Stimulated activated CD8-positive, alpha-beta memory T cell treated with anti-CD3 and anti-CD28 coated beads, Interleukin-7, amount 100 ng/mL, for 1 hour (primary cell): ENCODE measurements around the gene FBN3.

Source experiments
- DNase-seq, 2 donors: peaks; one replicate each; pipeline ENCODE4 v3.0.0-alpha.2; 2020; ENCODE audit warnings: low read depth in 2 of 2

FBN3 gene

GRCh38 chr19:8148410-8149260 is 757 bp downstream of the FBN3 start:
- no peak for DNase-seq

- no peak for DNase-seq
Observed at GRCh38 chr19:8148088-8148409, 1.3 kb downstream of the FBN3 start.

DNA sequence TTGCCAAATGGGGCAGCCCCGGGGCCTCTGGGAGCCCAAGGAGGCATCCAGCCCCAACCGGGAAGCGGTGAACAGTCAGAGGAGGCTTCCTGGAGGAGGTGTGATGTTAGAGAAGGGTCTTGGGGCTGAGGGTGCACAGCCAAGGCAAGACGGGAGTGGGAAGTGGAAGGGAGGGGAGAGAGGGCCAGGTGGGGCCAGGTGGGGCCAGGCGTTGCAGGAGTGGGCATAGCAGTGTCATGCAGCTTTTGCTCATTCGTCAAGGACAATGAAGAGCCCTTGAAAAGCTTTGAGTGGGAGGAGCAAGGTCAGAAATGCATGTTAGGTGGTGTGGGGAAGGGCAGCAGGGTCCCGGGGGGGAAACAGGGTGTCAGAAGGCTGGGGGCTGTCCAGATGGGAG is 1.8 kb downstream of the FBN3 start:
- no peak for DNase-seq

DNA sequence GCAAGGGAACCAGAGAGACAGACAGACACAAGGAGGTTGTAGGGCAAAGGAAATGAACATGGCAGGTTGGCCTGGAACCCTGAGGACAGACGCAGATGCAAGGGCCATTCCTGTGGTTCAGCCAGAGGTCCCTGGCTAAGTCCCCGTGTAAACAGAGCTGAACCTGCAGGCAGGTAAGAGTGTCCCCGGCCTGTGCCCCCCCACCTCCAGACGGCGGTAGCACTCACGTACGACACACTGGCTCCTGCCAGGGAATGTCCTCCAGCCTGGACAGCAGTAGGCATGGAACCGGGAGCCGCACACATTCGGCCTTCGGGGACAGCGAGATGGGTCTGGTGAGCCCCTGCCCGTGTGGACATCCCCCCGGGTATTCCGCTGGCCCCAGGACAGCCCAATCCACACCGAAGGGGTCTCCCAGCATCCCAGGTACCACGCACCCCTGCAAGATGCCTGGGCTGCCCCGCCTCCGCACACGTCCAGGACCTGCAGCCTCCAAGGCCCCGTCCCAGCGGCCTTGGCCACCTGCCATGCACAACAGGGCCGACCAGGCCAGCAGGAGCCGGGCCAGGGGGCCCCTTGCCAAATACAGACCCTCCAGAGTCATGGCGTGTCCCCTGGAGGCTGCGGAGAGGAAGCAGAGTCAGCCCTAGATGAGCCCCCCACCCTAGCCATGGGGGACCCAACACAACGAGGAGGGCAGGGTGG is 2.4 kb downstream of the FBN3 start:
- no peak for DNase-seq

DNA sequence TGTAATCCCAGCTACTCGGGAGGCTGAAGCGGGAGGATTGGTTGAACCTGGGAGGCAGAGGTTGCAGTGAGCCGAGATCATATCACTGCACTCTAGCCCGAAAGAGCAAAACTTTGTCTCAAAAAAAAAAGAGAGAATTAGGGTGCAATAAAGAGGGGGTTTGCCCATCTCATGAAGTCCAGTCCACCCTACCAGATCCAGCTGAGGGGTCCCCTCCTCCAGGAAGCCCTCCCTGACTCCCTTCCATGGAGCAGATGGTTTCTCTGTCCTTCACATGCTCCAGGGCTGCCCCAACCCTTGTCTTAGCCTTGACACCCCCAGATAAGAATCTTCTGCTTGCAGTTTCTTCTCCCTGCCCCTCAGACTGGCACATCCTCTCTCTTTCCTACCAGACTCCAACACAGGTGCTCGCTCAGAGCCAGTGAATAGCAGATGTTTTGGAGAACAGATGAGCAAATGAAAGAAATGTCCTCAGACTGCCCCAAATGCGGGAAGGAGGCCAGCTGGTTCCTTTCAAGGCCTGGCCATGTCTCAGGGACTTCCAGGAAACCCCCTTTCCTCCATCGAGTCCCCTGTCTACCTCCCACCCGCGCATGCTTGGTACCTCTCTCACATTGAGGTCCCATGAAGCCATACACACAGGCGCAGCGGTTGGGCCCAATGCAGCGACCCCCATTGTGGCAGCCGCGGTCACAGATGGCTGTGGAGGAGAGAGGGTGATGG is 5.0 kb downstream of the FBN3 start:
- no peak for DNase-seq

- DNase-seq: no peak
Observed at GRCh38 chr19:8143041-8143440, 6.4 kb downstream of the FBN3 start.

DNA sequence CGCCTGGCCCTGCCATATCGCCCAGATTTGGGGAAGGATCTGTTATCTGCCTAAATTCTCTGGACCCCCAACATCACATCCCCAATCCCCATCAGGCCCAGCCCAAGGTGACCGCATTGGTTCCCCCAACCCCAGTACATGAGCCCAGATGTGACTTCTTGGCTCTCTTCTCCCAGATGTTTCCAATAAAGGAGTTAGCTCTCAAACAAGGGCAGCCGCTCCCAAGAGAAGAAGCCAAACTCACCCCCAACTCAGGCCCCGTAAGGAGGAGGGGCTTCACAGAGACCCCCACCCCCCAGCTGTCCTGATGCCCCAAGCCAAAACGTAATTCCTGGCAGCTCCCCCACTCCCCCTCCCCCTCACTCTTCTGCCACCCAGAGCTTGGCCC is 6.9 kb downstream of the FBN3 start:
- DNase-seq: no peak

- DNase-seq: no peak
Observed at GRCh38 chr19:8141726-8142512, 7.5 kb downstream of the FBN3 start.

GRCh38 chr19:8138201-8138600 is 11.2 kb downstream of the FBN3 start:
- no peak for DNase-seq

DNA sequence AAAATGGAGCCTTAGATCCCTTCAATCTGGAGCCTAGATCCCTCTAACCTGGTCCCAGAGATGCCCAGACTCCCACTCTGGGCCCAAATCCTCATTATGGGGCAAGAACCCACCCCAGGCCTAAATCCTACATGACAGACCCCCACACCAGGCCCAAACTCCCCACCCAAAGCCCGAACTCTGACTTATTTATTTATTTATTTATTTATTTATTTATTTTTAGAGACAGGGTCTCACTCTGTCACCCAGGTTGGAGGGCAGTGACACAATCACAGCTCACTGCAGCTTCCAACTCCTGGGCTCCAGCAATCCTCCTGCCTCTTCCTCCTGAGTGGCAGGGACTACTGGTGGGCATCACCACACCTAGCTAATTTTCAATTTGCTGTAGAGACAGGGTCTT is 12.0 kb downstream of the FBN3 start:
- no peak for DNase-seq

- DNase-seq: no peak
Observed at GRCh38 chr19:8135946-8136618, 13.3 kb downstream of the FBN3 start.

DNA sequence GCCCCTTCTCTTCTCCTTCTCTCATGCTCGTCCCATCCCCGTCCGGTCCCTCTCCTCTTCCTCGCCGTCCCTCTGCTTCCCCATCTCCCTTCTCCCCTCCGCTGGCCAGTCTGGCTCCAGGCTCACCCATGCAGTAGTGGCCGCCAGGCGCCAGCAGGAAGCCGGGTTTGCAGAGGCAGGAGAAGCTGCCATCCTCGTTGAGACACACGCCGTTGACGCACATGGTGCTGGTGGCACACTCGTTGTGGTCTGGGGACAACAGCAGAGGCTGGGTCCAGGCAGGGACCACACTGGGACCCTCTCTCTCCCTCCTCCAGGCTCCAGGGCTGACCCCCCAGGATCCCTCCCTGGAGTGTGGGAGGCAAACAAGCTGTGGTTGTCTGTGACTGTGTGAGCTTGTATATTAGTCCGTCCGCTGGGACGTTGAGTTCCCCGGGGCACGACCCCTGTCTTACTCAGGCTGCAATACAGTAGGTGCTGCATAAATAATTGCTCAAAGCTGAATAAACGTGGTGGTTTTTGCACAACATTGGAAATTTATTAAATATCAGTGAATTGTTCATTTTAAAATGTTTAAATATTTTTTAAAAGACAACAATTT is 16.4 kb downstream of the FBN3 start:
- DNase-seq: no peak

GRCh38 chr19:8131517-8131916 is 17.9 kb downstream of the FBN3 start:
- no peak for DNase-seq

GRCh38 chr19:8129061-8129618 is 20.3 kb downstream of the FBN3 start:
- no peak for DNase-seq

GRCh38 chr19:8128551-8128950 is 20.8 kb downstream of the FBN3 start:
- no peak for DNase-seq

DNA sequence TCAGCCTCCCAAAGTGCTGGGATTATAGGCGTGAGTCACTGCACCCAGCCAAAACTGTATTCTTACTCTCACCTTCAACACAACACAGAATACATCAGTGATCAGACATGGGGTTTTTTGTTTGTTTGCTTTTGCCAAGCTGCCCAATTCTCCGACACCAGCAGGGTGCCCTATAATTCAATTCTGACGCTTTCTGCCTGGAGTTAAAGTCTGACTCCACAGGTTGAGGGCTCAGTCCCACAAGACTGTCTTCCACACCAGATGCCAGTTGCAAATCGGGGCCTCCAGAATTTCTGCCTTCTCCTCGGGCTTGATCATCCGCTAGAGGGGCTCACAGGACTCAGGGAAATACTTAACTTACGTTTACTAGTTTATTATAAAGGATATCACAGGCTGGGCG is 22.1 kb downstream of the FBN3 start:
- DNase-seq: no peak

- DNase-seq: no peak
Observed at GRCh38 chr19:8126511-8126910, 22.9 kb downstream of the FBN3 start.

DNA sequence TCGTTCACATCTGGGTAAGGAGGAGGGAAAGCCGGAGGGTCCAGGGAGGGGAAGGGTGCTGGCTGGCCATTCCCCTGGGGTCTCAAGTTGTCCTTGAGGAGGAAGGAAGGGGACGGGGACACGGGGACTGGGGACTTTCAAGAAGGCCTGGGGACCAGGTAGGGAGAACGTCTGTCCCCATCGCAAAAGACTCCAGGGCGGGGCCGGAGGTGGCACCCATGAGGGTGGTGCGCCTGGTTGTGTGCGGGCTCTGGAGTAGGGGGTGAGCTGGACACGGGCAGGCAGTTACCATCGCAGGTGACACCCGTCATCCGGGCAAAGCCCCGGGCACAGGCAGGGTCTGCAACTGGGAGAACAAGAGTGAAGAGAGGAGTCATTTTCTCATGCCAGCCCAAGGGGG is 23.4 kb downstream of the FBN3 start:
- DNase-seq: no peak

GRCh38 chr19:8123683-8124082 is 25.7 kb downstream of the FBN3 start:
- DNase-seq: no peak

DNA sequence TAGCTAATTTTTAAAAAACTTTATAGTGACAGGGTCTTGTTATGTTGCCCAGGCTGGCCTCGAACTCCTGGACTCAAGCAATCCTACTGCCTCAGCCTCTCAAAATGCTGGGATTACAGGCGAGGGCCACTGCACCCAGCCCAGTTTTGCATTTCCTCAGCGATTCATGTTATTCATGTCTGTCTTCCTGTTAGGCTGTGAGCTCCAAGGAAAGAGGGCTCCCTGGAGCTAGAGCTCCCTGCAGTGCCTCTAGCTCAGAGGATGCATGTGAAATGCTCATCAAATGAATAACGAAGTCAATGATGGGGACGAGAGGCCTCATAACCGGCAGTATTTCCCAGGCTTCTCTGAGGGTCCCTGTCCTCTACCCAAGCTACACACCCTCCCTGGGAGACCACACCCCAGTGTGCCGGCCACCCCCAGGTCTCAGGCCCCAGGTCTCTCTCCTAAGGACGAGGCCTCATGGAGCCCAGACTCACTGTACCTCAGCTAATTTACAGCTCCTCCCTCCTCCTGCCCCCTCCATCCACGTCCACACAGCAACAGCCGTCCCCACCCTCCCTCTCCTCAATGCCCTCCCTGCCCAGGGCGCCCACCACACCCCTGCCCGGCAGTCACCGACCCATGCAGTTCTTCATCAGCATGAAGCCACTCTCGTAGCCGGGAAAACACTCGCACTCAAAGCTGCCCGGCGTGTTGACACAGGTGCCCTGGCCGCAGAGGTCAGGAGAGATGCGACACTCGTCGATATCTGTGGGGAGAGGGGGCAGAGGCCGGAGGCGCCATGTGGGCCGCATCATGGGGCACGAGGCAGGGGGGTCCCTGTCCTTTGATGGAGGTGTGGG is 28.5 kb downstream of the FBN3 start:
- DNase-seq: no peak
